ENCODE results near the gene RBM15B. TPM values are rescaled to one million over a fixed set of nuclear protein-coding genes. Genes with fewer than 3 reads are reported as not detected.
A peak's percentile ranks its signal among the peaks of the same experiment; 100 is the strongest.

The RBM15B gene
- total RNA-seq, 1 donor from 2014 or later, result 33.0 TPM

DNA sequence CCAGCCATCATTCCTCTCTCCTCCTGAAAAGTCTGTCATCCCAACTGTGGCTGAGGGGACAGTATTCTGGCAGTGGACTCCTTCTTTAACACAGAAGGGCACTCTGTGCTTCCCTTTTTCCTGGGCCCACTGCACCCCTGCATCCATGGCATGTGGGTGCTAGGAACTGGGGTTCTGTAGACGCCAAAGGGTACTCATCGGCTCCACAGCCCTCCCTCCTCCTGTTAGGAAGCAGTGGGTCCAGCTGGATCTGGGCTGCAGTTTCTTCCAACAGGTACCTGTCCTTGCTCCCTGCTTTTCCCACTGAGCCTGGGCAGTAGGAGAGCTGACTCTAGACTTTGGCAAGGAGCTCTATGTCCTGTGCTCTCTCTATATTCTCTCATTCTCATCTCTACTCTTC is 12.4 kb upstream of the RBM15B start:
- Histone ChIP-seq H3K36me3 (no peaks in the 10 kb centered on the region), H3K27ac (no peak overlapping the region), H3K27me3 (no peaks in the 10 kb centered on the region), H3K9me3 (no peaks in the 10 kb centered on the region), H3K4me3 (no peak overlapping the region), H3K4me1 (peaks cover 0 to 2% of the 10 kb centered on the region in 2 donors)
- TF ChIP-seq, protein P1, sequence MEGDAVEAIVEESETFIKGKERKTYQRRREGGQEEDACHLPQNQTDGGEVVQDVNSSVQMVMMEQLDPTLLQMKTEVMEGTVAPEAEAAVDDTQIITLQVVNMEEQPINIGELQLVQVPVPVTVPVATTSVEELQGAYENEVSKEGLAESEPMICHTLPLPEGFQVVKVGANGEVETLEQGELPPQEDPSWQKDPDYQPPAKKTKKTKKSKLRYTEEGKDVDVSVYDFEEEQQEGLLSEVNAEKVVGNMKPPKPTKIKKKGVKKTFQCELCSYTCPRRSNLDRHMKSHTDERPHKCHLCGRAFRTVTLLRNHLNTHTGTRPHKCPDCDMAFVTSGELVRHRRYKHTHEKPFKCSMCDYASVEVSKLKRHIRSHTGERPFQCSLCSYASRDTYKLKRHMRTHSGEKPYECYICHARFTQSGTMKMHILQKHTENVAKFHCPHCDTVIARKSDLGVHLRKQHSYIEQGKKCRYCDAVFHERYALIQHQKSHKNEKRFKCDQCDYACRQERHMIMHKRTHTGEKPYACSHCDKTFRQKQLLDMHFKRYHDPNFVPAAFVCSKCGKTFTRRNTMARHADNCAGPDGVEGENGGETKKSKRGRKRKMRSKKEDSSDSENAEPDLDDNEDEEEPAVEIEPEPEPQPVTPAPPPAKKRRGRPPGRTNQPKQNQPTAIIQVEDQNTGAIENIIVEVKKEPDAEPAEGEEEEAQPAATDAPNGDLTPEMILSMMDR (IDR thresholded peaks at IDR 0.05), result no peak
- intact Hi-C loops (cut with DNase I), result loop anchor here (10.0 kb wide), 1 partner anchor 704 kb away; the partner anchor contains the start of gene DOCK3
- DNase-seq (ENCODE audit: low spot score in 2 of 2), result no peak

DNA sequence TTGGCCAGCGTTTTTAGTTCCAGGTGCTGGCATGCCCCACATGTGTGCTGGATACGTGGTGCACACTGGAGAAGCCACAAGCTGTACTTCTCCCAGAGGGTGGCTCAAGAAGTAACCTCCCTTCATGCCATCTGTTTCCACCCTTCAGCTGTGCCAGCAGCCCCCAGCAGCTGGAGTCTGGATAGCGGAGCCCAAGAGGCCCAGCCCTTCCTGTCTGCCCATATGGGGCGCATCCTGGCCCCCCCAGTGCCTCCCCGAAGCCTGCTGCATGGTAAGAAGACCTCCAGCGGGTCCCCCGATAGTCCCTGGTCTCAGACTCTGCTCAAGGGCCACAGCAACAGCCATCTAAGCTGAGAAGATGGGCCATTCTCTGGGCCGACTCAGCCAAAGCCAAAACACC is 11.8 kb upstream of the RBM15B start:
- Histone ChIP-seq H3K9me3 (no peaks in the 10 kb centered on the region), H3K4me3 (no peak overlapping the region), H3K27ac (no peak overlapping the region), H3K27me3 (no peaks in the 10 kb centered on the region), H3K36me3 (no peaks in the 10 kb centered on the region), H3K4me1 (peaks cover 0 to 7% of the 10 kb centered on the region in 2 donors)
- no peak for DNase-seq (ENCODE audit: low spot score in 2 of 2)
- TF ChIP-seq, protein P1 (IDR thresholded peaks at IDR 0.05), result no peak
- intact Hi-C loops (cut with DNase I), result loop anchor here (10.0 kb wide), 1 partner anchor 704 kb away; the partner anchor contains the start of gene DOCK3

DNA sequence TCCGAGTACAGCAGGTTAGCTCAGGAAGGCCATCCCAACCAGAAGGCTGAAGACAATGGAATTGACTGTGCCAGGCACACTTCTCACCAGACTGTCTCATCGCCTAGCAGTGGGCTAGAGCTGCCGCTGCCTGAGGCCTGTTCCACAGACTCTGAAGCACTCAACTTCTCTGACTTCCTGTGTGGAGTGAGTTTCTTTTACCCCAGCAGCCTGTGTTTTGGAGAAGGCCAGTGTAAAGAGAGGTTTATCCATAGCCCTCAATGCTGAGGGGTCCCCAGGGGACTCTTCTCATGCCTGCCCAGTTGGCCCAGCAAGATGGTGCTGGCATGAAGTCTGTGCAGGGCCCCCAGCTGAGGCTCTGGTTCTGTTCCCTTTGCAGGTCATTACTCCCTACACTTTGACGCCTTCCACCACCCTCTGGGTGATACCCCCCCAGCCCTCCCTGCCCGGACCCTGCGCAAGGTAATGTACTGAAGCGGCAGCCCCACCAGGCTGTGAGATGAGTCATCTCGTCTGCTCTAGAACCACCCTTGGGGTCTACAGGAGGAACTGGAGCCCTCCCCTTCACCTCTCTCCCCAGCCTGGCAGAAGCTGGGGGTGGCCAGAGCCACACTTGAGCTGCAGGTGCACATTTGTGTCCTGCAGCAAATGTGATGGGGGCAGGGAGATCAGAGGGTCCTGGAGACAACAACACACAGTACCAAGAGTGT is 11.2 kb upstream of the RBM15B start:
- DNase-seq (ENCODE audit: low spot score in 2 of 2), result peak in 1 of 2 donors; percentile 35
- TF ChIP-seq, protein P1 (IDR thresholded peaks at IDR 0.05), result no peak
- peaks cover 0 to 7% of the 10 kb centered on the region in 2 donors for H3K4me1 ChIP-seq
- no peak overlapping the region for H3K27ac ChIP-seq
- intact Hi-C loops (cut with DNase I), result loop anchor here (10.0 kb wide), 2 partner anchors 565 to 705 kb away; partner anchors contain the start of genes DOCK3, PARP3 and RRP9
- no peaks in the 10 kb centered on the region for H3K27me3 ChIP-seq
- no peak overlapping the region for H3K4me3 ChIP-seq
- H3K9me3 ChIP-seq, result no peaks in the 10 kb centered on the region
- H3K36me3 ChIP-seq, result no peaks in the 10 kb centered on the region

DNA sequence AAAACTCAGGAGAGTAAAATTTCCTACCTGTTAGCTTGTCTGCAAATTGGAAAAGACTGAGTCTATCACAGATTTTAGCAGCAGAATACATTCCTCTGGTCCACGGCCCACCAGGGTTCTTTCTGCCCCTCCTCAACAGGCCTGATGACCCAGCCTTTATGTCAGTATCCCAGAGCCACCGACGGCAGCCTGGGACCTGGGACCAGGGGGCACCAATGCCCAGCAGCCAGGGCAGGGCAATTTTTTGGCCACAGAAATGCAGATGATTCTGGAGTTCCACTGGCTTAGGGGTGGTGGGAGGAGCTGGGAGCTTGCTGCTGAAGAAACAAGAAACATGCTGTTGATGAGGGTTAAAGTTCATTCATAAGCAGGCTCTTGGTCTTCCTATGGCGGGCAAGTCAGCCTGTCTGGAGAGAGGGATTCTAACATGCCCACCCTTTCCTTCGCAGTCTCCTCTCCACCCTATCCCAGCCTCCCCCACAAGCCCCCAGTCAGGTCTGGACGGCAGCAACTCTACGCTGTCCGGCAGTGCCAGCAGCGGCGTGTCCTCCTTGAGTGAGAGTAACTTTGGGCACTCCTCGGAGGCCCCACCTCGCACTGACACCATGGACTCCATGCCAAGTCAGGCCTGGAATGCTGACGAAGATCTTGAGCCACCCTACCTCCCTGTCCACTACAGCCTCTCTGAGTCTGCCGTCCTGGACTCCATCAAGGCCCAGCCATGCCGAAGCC is 10.3 kb upstream of the RBM15B start:
- intact Hi-C loops (cut with DNase I), result loop anchor here (10.0 kb wide), 1 partner anchor 564 kb away; the partner anchor contains the start of genes PARP3 and RRP9
- no peak overlapping the region for H3K4me3 ChIP-seq
- H3K4me1 ChIP-seq, result peaks cover 0 to 7% of the 10 kb centered on the region in 2 donors
- no peaks in the 10 kb centered on the region for H3K36me3 ChIP-seq
- peak in 1 of 2 donors; percentile 51 for DNase-seq (ENCODE audit: low spot score in 2 of 2)
- H3K27me3 ChIP-seq, result no peaks in the 10 kb centered on the region
- TF ChIP-seq, protein P1 (IDR thresholded peaks at IDR 0.05), result no peak
- H3K27ac ChIP-seq, result no peak overlapping the region
- H3K9me3 ChIP-seq, result no peaks in the 10 kb centered on the region

DNA sequence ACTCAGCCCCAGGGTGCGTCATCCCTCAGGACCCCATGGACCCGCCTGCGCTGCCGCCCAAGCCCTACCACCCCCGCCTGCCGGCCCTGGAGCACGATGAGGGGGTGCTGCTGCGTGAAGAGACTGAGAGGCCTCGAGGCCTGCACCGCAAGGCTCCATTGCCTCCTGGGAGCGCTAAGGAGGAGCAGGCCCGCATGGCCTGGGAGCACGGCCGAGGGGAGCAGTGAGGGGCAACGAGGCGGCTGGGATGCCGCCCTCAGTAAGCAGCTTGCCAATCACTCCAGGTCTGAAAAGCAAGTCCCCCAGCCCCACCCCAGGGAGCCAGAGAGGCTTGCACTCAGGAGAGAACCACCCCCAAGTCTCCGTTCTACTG is 9.8 kb upstream of the RBM15B start:
- Histone ChIP-seq H3K4me3 (no peak overlapping the region), H3K4me1 (peaks cover 3 to 8% of the 10 kb centered on the region in 2 donors), H3K27me3 (no peaks in the 10 kb centered on the region), H3K36me3 (no peaks in the 10 kb centered on the region), H3K27ac (no peak overlapping the region), H3K9me3 (no peaks in the 10 kb centered on the region)
- peak in 1 of 2 donors; percentile 58 for DNase-seq (ENCODE audit: low spot score in 2 of 2)
- TF ChIP-seq, protein P1 (IDR thresholded peaks at IDR 0.05), result no peak
- intact Hi-C loops (cut with DNase I), result loop anchor here (10.0 kb wide), 1 partner anchor 563 kb away; the partner anchor contains the start of genes PARP3 and RRP9
